Gastrocnemius medialis (tissue), 4 donors: ENCODE results near the gene FARS2.

ENCODE experiments used
- CTCF ChIP-seq, 5 experiments: fragments of 450-650 bp in 3 of 5; fragments of 200-600 bp in 2 of 5; sonication (generic) in 2 of 5; IDR thresholded peaks in 4 of 5; conservative IDR thresholded peaks in 1 of 5; 1 replicate in 4 of 5; 2 replicates in 1 of 5; pipeline ENCODE4 v1.5.1; 2016 to 2019; ENCODE audit warnings: antibody characterized with exemption in 5 of 5, mild to moderate bottlenecking in 3 of 5, moderate library complexity in 3 of 5
- POLR2A ChIP-seq, 2 donors: fragments of 450-650 bp; IDR thresholded peaks; one replicate each; pipeline ENCODE4 v1.6.1; 2017; ENCODE audit warnings: antibody characterized with exemption in 2 of 2, mild to moderate bottlenecking in 2 of 2, moderate library complexity in 2 of 2

DNA sequence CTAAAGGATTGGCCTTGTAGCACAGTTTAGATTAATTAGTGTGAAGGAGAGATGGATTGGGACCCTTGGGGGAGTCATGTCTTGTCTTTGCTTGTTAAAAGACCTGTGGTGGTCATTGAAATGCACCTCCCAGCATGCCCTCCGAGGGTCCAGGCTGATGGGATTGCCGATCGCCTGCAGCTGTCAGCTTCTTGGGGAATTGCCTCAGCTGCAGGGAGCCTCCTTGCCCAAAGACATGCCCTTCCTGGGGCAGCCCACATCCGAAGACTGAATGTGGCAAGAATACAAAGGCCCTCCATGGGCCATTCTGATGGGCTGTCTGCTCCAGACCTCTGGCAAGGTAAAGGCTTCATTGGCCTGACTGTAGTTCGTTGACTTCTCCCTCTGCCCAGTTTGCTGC is 150.7 kb downstream of the FARS2 start:
- TF ChIP-seq CTCF (IDR thresholded peaks at IDR 0.05 in 4 of 5, conservative IDR thresholded peaks at IDR 0.05 in 1 of 5) (no peak), POLR2A (IDR thresholded peaks at IDR 0.05) (no peak)
